Measurements from ENCODE around the gene MEGF6. TPM values are rescaled to one million over a fixed set of nuclear protein-coding genes. Genes with fewer than 3 reads are reported as not detected.
A peak's percentile ranks its signal among the peaks of the same experiment; 100 is the strongest.

Gene MEGF6
- total RNA-seq, 2 experiments from 2014 or later, result 57.5 to 62.2 TPM

GRCh38 chr1:3614755-3615742 lies 3.7 kb upstream of the MEGF6 start:
- no peaks in the 10 kb centered on the region for H3K9me3 Mint-ChIP-seq
- no peak overlapping the region for H3K4me3 Mint-ChIP-seq
- peak in 4 of 14 experiments; percentile 16 to 40 (median 26) for DNase-seq
- peaks cover 11 to 13% of the 10 kb centered on the region in 2 experiments for H3K27me3 ChIP-seq (ENCODE audit: control insufficient read depth in 1 of 2, insufficient read depth in 2 of 2, low read length in 2 of 2)
- POLR2A ChIA-PET, result no interaction called here
- no peak overlapping the region for H3K27ac Mint-ChIP-seq
- no peak overlapping the region for H3K4me3 ChIP-seq (ENCODE audit: low read length)
- H3K27me3 Mint-ChIP-seq, result peaks cover 42% of the 10 kb centered on the region
- peaks cover 0 to 4% of the 10 kb centered on the region in 2 experiments for H3K9me3 ChIP-seq (ENCODE audit: control insufficient read depth in 1 of 2, insufficient read depth in 1 of 2, low read length in 2 of 2)
- intact Hi-C loops (cut with DNase I, micrococcal nuclease), result loop anchor here in 1 of 2 experiments (1.0 kb wide), 1 partner anchor 50 kb away; no protein-coding TSS in a partner anchor
- H3K4me1 ChIP-seq (ENCODE audit: insufficient read depth, low read length), result peaks cover 24% of the 10 kb centered on the region
- no peaks in the 10 kb centered on the region for H3K36me3 ChIP-seq (ENCODE audit: insufficient read depth, low read length)
- peaks cover 28% of the 10 kb centered on the region for H3K4me1 Mint-ChIP-seq (ENCODE audit: low read depth)
- no peak overlapping the region for H3K27ac ChIP-seq (ENCODE audit: low read depth in 1 of 2, low read length in 2 of 2)
- H3K36me3 Mint-ChIP-seq (ENCODE audit: low read depth), result no peaks in the 10 kb centered on the region
- CTCF ChIA-PET, result interaction anchor here (1.0 to 1.2 kb wide), 2 partner anchors 33 to 162 kb away, joined by 3 to 5 read pairs; no protein-coding TSS in a partner anchor
- TF ChIP-seq, protein P1, sequence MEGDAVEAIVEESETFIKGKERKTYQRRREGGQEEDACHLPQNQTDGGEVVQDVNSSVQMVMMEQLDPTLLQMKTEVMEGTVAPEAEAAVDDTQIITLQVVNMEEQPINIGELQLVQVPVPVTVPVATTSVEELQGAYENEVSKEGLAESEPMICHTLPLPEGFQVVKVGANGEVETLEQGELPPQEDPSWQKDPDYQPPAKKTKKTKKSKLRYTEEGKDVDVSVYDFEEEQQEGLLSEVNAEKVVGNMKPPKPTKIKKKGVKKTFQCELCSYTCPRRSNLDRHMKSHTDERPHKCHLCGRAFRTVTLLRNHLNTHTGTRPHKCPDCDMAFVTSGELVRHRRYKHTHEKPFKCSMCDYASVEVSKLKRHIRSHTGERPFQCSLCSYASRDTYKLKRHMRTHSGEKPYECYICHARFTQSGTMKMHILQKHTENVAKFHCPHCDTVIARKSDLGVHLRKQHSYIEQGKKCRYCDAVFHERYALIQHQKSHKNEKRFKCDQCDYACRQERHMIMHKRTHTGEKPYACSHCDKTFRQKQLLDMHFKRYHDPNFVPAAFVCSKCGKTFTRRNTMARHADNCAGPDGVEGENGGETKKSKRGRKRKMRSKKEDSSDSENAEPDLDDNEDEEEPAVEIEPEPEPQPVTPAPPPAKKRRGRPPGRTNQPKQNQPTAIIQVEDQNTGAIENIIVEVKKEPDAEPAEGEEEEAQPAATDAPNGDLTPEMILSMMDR (IDR thresholded peaks at IDR 0.05), result peak; percentile 49
- ATAC-seq (ENCODE audit: poor library complexity), result no peak

GRCh38 chr1:3612123-3612522 lies 815 bp upstream of the MEGF6 start:
- Histone ChIP-seq H3K36me3 (ENCODE audit: insufficient read depth, low read length) (no peaks in the 10 kb centered on the region), H3K9me3 (ENCODE audit: control insufficient read depth in 1 of 2, insufficient read depth in 1 of 2, low read length in 2 of 2) (peaks cover 0 to 15% of the 10 kb centered on the region in 2 experiments), H3K4me1 (ENCODE audit: insufficient read depth, low read length) (peaks cover 23% of the 10 kb centered on the region), H3K4me3 (ENCODE audit: low read length) (peak overlapping the region; percentile 17), H3K27me3 (ENCODE audit: control insufficient read depth in 1 of 2, insufficient read depth in 2 of 2, low read length in 2 of 2) (peaks cover 20 to 30% of the 10 kb centered on the region in 2 experiments), H3K27ac (ENCODE audit: low read depth in 1 of 2, low read length in 2 of 2) (no peak overlapping the region)
- H3K27me3 Mint-ChIP-seq, result peaks cover 46% of the 10 kb centered on the region
- ATAC-seq (ENCODE audit: poor library complexity) (no peak), DNase-seq (no peak)
- ChIA-PET POLR2A (no interaction called here), CTCF (interaction anchor here (0.6 kb wide), 1 partner anchor 245 kb away, joined by 3 read pairs; the partner anchor contains the start of gene DFFB)
- TF ChIP-seq, protein P1 (IDR thresholded peaks at IDR 0.05), result no peak
- H3K4me3 Mint-ChIP-seq, result peak overlapping the region; percentile 86
- H3K36me3 Mint-ChIP-seq (ENCODE audit: low read depth), result no peaks in the 10 kb centered on the region
- no peaks in the 10 kb centered on the region for H3K9me3 Mint-ChIP-seq
- H3K4me1 Mint-ChIP-seq (ENCODE audit: low read depth), result peaks cover 15% of the 10 kb centered on the region
- no peak overlapping the region for H3K27ac Mint-ChIP-seq
- intact Hi-C loops (cut with DNase I, micrococcal nuclease), result no loop called here

DNA sequence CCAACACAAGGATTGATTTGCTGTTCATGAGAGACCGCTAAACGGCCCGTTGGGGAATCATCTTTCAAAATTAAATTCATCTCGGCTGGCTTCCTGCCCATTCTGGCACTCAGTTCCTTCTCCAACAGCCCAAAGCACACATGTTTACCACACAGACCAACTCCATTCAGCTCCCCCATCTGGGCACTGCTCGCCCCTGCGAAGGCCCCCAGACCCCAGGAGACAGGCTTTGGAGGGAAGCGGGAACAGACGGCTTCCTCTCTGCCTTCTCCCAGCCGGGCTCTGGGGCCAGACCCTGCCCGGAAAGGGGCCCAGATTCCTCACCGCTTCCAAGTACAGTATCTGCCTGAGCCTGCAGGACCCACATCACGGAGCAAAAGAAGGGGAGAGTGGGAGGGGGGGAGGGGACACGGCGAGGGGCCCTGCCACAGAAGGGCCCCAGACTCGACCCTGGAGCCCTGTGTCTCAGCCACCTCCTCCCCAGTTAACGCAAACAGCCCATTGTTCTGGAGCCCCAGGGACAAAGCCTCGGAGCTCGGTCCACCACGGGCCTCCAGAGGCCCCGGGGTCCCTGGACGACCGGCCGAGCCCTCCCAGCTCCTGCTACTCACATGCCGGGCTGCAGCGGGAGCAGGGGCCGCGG lies 660 bp downstream of the MEGF6 start:
- Mint-ChIP-seq H3K9me3 (no peaks in the 10 kb centered on the region), H3K27me3 (peaks cover 46% of the 10 kb centered on the region), H3K27ac (no peak overlapping the region), H3K36me3 (ENCODE audit: low read depth) (no peaks in the 10 kb centered on the region), H3K4me3 (peak overlapping the region; percentile 56), H3K4me1 (ENCODE audit: low read depth) (peaks cover 15% of the 10 kb centered on the region)
- Histone ChIP-seq H3K9me3 (ENCODE audit: control insufficient read depth in 1 of 2, insufficient read depth in 1 of 2, low read length in 2 of 2) (peaks cover 0 to 15% of the 10 kb centered on the region in 2 experiments), H3K4me3 (ENCODE audit: low read length) (peak overlapping the region; percentile 5), H3K4me1 (ENCODE audit: insufficient read depth, low read length) (peaks cover 23% of the 10 kb centered on the region), H3K27ac (ENCODE audit: low read depth in 1 of 2, low read length in 2 of 2) (no peak overlapping the region), H3K36me3 (ENCODE audit: insufficient read depth, low read length) (no peaks in the 10 kb centered on the region), H3K27me3 (ENCODE audit: control insufficient read depth in 1 of 2, insufficient read depth in 2 of 2, low read length in 2 of 2) (peaks cover 20 to 30% of the 10 kb centered on the region in 2 experiments)
- TF ChIP-seq, protein P1 (IDR thresholded peaks at IDR 0.05), result no peak
- ChIA-PET CTCF (no interaction called here), POLR2A (no interaction called here)
- DNase-seq (no peak), ATAC-seq (ENCODE audit: poor library complexity) (no peak)
- intact Hi-C loops (cut with DNase I, micrococcal nuclease), result no loop called here

All from CD4-positive, alpha-beta T cell (primary cell).